T-helper 1 cell treated with Interleukin-12 subunit alpha and Interleukin-12 subunit beta and Interleukin-4 antibody, amounts not matched to agents 30 ng/mL and 1 ng/mL, for 36 hours (primary cell): ENCODE data around the gene UFSP1. TPM values are rescaled to one million over a fixed set of nuclear protein-coding genes. Genes with fewer than 3 reads are reported as not detected.

Experiments
- intact Hi-C: fragments of 100-400 bp; cut with micrococcal nuclease; formaldehyde crosslinking; loops from one replicate; pipeline ENCODE4 v1.15.1; 2024
- total RNA-seq: library from RNA; stranded (reverse); gene quantifications from 2 replicates; pipeline ENCODE4 v1.2.3, GENCODE V29; 2022

UFSP1 gene
- total RNA-seq, 1 donor from 2014 or later, result 3.3 TPM

DNA sequence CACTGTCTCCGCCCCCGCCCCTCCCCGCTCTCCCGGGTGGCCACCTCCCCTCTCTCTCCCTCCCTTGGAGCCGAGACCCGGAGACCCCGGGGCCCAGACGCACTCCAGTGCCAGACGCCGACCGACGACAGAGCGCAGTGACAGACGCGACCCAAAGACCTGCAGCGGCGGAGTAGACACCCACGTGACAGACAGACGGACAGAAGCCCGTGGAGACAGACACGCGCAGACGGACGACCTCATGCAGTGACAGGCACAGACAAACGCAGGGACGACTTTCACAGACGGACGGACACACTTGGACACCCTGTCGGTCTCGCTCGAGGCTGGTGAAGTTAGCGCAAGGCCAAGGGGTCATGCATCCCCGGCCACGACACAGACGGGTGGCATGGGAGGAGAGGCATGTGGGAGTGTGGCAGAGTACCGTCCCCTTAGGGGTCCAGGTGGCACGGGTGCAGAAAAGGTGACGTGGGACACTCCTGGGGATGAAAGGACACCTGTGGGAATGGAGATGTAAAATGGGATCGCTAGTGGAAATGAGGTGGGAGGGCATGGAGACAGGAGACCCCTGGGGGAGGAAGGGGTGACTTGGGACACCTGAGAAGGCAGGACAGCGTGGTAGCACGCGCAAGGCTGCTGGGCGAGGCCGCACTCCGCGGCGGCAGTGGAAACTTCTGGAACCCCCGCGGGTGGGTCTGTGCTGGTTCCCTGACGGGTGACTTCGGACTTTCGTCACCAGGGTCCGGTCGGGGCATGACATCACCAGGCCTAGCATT, 6.6 kb upstream of the UFSP1 start:
- intact Hi-C loops, result loop anchor here (1.0 kb wide), 1 partner anchor 70 kb away; no protein-coding TSS in a partner anchor

DNA sequence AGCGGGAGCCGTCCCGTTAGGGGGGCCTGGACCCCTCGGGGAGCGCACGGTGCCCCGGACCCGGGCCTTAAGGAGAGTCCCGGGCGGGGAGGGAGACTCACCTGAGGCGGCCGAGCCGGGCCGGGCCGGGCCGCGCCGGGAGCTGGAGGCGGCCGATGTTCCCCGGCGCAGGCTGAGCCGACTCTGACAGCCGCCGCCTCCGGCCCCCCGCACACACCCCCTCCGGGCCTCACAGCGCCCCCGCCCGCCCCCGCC, 6.1 kb upstream of the UFSP1 start, which contains the start of gene ACHE:
ACHE (minus strand) TSS at position 188 of the 255 bp plus-strand sequence. CDS start 1,656 bp downstream, outside the sequence.
- intact Hi-C loops, result loop anchor here (1.0 kb wide), 1 partner anchor 71 kb away; no protein-coding TSS in a partner anchor

DNA sequence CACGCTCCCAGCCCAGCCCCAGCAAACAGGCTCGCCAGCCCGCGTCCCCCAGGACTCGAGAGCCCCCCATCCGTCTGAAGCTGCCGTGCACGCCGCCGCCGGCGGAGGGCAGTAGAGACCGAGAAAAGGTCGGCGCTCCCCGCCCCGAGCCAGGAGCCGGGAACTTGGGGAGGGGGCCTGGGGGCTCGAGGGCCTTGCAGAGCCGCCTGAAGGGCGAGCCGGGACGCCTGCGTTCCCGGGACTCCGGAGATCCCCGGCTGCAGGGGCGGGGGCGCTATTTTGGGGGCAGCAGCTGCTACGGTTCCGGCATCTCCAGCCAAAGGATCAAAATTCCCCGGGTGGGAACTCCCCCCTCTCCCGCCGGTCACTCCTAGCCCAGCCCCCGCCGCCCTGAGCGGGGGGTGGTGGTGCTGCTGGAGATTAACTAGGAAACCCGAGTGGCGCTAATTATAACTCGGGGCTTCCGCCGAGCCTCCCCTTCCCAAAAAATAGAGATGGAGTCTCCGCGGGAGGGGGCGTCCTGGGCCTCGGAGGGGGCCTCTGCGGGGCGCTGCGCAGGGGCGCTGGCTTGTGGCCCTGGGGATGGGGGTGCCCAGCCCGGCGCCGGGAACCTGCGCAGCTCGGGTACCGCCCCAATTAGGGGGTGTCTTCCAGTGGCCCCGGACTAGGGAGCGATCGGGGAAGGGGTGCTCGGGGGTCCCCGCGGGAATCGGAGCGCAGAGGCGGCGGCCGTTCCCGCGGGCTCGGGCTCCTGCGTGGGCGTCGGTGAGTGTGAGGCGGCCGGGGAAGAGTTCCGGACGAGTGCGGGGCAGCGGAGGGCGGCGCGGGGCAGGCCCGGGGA, 5.6 kb upstream of the UFSP1 start:
- intact Hi-C loops, result loop anchor here (1.0 kb wide), 1 partner anchor 71 kb away; no protein-coding TSS in a partner anchor

DNA sequence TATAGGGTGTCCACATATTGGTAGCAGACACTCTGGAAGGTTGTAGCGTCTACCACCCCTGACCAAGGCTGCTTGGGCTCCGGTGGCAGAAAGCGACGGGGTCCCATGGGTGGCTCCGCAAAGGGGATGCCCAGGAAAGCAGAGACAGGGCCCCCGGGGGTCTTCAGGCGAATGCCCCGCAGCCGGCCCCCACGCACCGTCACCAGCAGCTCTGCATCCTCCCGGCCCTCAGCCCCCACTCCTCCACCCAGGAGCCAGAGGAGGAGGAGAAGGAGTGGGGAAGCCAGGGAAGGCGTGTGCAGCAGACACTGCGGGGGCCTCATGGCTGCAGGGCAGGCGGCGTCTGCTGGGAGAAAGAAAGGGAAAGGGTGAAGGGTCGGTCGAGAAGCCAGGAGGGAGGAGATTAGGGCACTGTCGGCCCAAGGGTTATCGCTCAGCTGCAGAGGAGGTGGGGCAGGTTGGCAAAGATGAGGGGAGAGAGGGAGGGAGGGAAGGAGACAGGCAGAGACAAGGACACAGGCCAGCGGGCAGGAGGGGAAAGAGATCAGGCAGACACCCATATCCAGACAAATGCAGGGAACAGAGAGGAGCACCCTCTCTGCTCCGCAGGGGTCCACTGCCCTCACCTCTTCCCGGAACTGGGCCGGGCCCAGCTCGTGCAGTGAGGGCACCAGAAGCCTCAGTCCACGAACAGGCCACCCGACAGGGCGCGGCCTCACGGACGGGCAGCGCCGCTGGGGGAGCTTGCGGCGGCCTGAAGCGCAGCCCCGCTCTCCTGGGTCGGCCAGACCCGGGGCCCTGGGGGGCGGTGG, 4.6 kb upstream of the UFSP1 start:
- intact Hi-C loops, result no loop called here

DNA sequence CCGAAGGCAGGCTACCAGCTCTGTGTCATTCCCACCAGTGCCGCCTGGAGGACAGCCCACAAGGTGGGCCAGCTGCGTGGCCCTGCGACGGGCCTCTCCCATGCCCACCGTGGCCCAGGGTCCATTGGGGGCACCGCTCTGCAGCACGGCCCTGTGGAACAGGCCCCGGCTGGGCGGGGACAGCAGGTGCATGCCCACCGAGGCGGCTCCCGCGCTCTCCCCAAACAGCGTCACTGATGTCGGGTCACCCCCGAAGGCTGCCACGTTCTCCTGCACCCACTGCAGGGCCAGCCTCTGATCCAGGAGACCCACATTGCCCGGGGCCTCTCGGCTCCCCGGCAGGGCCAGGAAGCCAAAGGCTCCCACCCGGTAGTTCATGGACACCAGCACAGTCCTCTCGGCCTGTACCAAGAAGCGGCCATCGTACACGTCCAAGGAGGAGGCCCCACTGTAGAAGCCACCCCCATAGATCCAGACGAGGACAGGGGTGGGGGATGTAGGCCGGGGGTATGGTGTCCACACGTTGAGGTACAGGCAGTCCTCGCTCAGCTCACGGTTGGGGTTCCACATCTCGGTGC, 3.9 kb upstream of the UFSP1 start:
- intact Hi-C loops, result no loop called here

DNA sequence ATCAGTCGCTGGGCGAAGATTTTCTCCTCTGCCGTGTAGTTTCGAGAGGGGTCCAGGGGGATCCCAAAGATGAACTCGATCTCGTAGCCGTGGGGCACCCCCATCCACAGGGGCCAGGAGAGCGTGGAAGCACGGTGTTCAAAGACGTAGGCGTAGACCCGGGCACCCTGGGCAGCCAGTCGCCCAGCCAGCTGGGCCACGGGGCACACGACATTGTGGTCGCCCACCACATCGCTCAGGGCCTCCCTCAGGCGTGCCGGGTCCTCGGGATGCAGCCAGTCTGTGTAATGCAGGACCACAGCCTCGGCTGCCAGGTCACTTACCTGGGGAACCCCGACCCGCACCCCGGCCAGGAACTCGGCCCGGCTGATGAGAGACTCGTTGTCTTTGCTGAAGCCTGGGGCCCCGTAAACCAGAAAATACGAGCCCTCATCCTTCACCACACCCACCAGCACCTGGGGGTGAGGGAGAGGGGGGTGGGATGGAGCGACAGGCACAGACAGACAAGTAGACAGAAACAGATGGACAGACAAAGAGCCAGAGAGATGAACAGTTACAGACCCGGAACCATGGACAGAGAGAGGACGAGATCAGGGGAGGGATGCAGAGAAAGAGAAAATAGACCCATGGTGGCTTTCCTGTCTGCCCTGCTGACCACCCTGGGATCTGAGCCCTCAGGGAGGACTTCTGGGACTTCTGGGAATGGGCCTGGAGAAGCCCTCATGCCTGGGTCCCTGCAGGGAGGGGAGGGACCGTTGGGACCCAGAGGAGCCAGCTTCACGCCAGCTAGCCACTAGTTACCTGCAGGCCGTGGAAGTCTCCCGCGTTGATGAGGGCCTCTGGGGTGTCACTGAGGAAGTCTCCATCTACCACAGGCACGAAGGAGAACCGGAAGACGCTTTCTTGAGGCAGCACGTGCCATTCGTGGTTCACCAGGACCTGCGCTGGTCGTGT, 3.1 kb upstream of the UFSP1 start:
- intact Hi-C loops, result no loop called here

DNA sequence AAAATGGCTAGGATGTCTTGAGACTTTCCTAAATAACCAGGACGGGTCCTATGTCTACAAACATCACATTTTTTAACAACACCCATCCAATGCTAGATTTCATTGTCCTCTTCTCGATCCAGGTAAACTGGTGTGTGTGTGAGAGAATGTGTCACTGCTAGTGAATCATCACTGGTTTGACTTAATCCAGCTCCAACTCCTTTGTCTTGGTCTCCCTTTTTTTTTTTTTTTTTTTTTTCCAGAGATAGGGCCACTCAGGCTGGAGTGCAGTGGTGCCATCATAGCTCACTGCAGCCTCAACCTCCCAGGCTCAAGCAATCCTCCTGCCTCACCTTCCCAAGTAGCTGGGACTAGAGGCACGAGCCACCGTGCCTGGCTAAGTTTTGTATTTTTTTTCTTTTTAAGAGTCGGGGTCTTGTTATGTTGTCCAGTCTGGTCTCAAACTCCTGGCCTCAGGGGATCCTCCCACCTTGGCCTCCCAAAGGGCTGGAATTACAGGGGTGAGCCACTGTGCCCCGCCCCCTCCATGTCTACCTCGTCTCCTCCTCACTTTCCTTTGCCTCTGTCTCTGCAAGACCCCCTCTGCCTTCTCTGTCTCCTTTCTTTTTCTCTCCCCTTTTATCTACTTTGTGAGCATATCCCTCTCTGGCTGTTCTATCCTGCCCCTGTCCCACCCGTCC, 2.2 kb upstream of the UFSP1 start:
- intact Hi-C loops, result no loop called here

DNA sequence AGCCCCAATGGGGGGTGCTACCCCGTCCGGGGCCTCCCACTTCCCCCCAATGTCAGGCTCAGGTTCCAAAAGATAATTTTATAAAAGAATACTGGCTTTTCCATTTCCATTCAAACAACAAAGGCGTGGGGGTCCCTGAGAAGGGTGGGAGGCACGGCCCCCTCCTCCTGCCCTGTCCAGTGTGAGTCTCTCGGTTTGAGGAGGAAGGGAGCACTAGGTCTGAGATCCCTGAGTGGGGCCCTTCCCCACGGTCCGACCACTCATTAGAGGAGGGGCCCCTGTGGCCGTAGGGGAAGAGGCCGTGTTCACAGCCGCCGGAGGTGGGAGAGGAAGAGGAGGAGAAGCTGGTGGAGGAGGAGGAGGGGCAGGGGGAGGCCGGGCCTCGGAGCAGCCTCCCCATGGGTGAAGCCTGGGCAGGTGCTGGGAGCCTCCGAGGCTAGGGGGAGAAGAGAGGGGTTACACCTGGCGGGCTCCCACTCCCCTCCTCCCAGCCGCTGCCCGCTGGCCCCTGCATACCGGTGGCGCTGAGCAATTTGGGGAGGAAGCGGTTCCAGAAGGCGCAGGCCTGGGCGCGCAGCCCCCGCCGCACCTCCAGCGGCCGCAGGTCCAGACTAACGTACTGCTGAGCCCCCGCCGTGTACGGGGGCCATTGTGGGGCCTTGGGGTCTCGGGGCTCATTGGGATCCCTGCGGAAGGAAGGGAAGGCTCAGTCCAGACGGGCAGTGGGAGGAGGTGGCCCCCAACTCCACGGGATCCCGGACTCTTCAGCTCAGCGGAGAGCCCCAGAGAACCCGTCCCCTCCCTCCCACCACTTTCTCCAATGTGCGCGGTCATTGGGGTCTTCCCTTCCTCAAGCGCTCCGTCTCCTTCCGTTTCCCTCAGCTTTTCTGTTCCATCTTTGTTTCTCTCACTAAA, 1.4 kb upstream of the UFSP1 start:
- intact Hi-C loops, result loop anchor here (1.0 kb wide), 1 partner anchor 186 kb away; no protein-coding TSS in a partner anchor

DNA sequence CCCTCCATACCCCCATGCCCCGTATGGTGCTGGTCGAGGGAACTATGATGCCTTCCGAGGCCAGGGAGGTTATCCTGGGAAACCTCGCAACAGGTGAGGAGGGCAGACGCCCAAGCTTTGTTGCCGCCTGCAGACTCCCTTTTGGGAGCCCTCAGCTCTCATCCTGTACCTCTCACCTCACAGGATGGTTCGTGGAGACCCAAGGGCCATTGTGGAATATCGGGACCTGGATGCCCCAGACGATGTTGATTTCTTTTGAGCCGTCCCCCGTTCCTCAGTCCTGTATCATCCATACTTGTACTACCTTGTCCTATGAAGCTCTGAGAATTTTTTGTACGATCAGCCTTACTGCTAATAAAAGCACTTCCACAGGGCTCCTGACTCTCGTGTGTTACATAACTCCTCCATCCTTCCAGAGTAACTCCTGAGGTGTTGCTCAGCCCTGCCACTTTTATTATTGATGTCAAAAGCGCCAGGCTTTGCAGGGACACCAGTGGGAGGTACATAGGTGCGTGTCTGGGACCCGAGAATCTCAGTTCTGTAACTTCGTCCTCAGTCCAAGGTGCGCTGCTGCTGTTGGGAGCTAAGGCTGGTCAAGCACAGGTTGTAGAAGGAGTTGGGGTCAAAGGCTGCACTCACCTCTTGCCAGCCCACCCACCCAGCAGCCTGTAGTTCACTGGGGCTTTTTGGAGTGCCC, 1.1 kb downstream of the UFSP1 start:
- intact Hi-C loops, result loop anchor here (2.0 to 5.0 kb wide), 4 partner anchors 129 to 279 kb away; partner anchors contain the start of genes AP1S1 and VGF

DNA sequence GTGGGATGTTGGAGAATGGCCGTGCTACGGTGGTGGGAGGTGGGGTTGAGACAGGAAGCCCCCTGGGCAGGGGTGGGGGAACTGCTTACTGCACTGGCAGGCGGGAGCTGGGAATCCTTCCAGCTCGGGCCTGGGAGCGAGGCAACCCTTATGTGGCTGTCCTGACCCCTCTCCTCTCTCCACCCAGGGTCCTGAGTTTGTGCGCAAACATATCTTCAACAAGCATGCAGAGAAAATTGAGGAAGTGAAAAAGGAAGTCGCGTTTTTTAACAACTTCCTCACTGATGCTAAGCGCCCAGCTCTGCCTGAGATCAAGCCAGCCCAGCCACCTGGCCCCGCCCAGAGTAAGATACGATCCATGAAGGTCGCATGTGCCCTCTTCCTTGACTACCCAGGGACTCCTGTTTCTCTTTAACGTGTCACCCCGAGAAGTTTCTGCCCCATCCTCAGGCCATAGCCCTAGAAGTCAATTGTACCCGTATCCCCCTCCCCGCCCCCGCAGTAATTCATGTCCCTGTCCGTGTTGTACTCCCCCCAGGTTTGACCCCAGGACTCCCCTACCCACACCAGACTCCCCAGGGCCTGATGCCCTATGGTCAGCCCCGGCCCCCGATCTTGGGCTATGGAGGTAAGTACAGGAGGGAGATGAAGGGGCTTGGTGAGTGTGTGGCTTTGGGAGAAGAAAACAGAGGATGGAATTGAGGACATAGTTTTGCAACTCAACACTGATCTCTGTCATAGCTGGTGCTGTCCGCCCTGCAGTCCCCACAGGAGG, 1.8 kb downstream of the UFSP1 start:
- intact Hi-C loops, result loop anchor here (2.0 to 5.0 kb wide), 4 partner anchors 130 to 280 kb away; partner anchors contain the start of genes AP1S1 and VGF

DNA sequence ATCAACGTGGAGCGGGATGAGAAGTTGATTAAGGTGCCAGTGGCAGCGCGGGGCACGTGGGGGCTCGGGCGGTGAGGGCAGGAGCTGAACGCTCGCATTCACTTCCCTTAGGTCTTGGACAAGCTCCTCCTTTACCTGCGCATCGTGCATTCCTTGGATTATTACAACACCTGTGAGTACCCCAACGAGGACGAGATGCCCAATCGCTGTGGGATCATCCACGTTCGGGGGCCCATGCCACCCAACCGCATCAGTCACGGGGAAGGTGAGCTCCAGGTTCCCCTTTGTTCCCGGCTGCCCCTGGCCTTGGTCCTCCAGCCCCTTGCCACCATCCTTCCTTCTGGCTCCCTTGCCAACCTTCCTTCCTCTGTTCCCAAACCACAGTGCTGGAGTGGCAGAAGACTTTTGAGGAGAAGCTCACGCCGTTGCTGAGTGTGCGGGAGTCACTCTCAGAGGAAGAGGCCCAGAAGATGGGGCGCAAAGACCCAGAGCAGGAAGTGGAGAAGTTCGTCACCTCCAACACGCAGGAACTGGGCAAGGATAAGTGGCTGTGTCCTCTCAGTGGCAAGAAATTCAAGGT, 2.5 kb downstream of the UFSP1 start:
- intact Hi-C loops, result loop anchor here (5.0 kb wide), 3 partner anchors 130 to 280 kb away; partner anchors contain the start of gene VGF

DNA sequence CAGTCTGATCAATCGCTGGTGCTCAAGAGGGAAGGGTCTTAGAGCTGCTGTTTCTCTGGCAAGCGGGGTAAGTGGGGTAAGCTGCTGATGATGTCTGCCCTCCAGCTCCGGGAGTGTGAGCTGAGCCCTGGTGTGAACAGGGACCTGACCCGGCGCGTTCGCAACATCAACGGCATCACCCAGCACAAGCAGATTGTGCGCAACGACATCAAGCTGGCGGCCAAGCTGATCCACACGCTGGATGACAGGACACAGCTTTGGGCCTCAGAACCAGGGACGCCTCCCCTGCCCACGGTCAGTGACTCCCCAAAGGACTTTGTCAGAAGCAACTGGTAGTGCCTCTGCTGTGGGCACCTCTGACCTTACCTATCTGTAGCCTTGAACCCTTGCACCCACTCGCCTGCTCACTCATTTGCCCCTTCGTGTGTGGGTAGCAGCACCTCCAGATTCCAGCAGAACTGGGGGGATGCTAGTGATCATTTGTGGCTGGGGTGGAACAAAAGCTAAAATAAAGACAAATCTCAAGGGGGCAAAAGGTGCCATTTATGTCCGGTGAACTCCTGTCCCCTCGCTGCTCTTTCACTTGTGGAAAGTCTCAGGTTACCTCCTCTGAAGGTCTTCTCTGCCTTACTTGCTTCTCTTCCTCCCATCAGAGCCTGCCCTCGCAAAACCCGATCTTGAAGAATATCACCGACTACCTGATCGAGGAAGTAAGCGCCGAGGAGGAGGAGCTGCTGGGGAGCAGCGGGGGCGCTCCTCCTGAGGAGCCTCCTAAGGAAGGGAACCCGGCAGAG, 3.2 kb downstream of the UFSP1 start:
- intact Hi-C loops, result loop anchor here (5.0 kb wide), 3 partner anchors 131 to 281 kb away; partner anchors contain the start of gene VGF

DNA sequence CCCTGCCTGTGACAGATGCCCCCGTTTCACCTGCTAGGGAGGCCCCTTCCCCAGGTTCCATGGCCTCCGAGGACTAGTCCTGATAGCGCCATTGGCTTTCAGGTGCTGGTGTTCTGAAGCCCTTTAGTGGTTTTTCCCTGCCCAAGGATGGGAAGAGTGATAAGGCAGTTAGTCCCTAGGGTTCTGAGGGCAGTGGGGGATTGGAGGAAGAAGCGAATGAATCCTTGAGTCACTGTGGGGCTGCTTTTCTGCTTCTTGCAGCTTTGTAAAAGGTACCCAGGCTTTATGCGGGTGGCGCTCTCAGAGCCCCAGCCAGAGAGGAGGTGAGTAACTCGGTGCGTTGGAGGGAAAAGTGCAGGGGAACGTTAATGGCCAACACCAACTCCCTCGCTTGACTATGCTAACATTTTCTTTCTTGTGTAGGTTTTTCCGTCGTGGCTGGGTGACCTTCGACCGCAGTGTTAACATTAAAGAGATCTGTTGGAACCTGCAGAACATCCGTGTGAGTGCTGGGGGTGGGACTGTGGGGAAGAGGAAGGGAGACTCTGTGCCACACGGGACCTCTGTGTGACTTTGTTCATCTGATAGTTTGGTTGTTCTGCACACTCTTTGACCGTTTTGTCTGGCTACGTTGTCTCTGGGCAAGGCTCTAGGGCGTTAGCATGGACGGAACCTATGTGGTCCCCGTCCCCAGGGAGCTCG, 3.9 kb downstream of the UFSP1 start:
- intact Hi-C loops, result loop anchor here (5.0 kb wide), 3 partner anchors 132 to 282 kb away; partner anchors contain the start of gene VGF

DNA sequence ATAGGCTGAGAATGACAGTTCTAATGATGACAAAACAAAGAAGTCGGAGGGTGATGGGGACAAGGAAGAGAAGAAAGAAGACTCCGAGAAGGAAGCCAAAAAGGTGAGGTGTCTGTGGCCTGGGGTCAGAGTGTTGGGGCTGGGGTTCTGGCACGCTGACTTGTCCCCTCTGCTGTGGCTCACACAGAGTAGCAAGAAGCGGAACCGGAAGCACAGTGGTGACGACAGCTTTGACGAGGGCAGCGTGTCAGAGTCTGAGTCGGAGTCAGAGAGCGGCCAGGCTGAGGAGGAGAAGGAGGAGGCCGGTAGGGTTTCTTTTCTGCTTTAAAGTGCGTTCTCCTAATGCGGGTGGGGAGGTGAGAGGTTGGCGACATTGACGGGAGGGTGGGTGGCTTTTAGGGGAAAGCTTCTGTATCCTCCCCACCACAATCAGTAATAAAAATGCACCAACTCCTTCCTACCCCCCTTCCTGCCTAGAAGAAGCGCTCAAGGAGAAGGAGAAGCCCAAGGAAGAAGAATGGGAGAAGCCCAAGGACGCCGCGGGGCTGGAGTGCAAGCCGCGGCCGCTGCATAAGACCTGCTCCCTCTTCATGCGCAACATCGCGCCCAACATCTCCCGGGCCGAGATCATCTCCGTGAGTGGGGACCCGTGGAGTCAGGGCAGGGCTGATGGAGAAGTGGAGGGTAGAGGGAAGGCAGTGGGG, 4.6 kb downstream of the UFSP1 start:
- intact Hi-C loops, result loop anchor here (5.0 kb wide), 3 partner anchors 132 to 282 kb away; partner anchors contain the start of gene VGF
